DMS 273 treated with DMSO at 0.1 percent for 48 hours (cell line): ENCODE results near the gene HECTD4.
"Not testable (repeated sequence)": the region's sequence is repeated elsewhere in the genome, so short reads cannot be mapped to it uniquely, and the experiment has no call there.

Experiments used
- DNase-seq: peaks from one replicate; lab custom pipeline; 2025; lab: John Stamatoyannopoulos, UW

HECTD4 gene

GRCh38 chr12:112261559-112261958 is 120.7 kb downstream of the HECTD4 start:
- DNase-seq: no peak

- no peak for DNase-seq
Measured at GRCh38 chr12:112258926-112259325, 123.3 kb downstream of the HECTD4 start.

DNA sequence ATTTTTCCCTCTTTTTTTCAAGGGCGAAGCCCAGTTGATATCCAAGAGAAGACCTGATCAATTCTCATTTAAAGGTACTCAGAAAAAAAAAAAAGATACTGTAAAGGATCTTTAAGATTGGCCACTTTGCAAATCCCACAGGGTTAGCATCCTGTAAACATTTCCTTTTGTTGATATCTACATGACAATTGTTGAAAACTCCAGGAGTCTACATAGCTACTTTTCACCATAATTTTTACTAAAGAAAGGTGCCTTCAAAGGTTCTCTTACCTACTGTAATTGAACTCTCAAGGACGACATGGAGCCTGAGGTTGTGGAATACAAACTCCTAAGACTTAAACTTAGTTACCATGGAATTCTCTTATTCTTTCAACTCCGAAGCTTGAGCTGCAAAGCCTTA is 125.5 kb downstream of the HECTD4 start:
- DNase-seq: no peak

- no peak for DNase-seq
Measured at GRCh38 chr12:112252184-112252583, 130.0 kb downstream of the HECTD4 start.

DNA sequence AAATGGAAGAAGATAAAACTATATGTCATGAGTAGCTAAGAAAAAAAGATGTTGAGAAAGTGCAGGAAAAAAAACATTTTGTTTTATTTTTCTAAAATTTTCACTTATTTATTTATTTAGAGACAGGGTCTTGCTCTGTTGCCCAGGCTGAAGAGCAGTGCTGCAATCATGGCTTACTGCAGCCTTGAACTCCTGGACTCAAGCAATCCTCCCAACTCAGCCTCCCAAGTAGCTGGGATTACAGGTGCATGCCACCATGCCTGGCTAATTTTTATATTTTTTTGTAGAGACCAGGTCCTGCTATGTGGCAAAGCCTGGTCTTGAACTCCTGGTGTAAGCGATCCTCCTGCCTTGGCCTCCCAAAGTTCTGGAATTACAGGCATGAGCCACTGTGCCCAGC is 137.3 kb downstream of the HECTD4 start:
- not testable (repeated sequence) for DNase-seq

DNA sequence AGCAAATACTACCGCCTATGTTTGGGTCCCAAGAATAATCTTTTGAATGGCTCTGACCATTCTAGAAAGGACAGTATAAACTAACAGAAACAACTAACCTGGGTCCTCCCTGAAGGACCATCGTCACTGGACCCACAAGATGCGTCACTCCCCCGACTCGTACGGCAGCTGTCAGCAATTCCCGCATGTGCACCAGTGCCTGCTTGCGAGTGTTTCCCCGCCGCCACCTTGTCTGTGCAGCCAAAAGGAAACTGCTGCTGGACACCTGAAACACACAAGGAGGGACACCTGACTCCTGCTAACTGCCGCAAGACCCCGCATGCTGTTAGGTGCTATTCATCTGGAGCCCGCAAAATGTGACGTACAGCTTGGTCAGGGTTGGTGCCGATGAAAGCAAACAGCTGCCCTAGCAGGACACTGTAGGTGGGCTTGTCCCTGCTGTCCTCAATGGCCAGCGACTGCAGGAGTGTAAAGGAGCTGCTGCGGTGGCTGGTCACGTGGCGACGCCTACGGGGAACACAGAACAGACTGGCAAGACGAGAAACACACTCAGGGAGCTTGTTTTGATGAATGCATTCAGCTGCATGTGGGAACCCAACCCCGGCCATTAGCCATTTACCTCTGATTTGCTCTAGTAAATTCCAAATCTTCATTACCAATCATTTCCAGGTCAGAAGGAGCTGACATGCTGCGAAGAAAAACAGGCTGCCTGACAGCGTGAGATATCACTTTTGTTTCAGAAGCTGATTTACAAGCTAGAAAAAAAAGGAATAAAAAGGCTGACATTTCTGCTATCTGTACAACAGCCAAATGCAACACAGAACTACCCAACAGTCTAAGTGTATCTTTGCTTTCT is 138.7 kb downstream of the HECTD4 start:
- DNase-seq: no peak

DNA sequence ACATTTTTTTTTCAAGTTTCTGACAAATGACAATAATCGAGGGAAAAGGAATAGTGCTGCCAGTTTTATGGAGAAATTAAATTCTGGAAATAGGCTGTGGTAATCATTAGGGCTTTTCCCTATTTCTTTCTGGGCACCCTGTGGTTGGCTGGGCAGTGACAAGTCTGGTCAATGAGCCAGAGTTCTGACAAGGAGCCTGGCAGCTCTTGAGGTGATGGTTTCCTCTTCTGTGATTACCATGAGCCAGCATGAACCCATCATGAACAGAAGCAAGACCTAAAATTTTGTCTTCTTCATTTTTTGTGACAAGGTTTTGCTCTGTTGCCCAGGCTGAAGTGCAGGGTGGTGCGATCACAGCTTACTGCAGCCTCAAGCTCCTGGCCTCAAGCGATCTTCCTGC is 141.1 kb downstream of the HECTD4 start:
- no peak for DNase-seq

DNA sequence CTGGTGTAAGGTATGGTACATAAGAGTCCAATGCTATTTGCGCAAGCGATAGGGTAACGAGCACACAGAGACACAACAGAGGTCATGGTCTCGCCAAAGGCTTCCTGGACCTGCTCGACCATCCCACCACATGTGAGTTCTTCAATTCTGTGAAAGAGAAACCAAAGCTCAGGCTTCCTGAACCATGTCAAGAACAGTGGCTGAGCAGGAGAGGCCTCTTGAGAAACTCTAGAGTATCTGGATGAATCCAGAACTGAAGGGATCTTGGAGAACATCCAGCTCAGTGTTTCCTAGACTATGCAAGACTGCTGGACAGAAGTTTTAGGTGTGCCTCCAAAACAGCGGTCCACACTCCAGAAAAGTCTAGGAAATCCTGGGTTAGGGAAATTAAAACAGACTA is 142.3 kb downstream of the HECTD4 start:
- no peak for DNase-seq

DNA sequence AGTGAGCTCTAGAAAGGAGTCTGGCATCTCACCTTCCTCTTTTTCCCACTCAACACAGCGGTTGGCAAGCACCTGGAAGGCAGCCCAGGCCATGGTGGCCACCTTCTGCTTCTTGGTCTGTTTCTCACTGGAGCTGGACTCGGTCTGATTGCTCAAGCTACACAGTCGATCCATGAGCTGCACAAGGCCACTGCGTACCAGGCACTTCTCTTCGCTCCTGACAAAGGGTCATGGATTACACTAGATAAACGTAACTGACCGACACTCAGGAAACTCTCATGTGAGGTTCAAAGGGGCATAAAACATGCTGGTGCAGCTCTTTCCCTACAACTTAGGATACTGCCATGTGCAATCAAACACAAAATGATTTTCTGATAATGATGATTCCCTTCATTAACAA is 143.2 kb downstream of the HECTD4 start:
- DNase-seq: no peak

- no peak for DNase-seq
Measured at GRCh38 chr12:112238441-112238840, 143.8 kb downstream of the HECTD4 start.

GRCh38 chr12:112236786-112237185 is 145.4 kb downstream of the HECTD4 start:
- no peak for DNase-seq

DNA sequence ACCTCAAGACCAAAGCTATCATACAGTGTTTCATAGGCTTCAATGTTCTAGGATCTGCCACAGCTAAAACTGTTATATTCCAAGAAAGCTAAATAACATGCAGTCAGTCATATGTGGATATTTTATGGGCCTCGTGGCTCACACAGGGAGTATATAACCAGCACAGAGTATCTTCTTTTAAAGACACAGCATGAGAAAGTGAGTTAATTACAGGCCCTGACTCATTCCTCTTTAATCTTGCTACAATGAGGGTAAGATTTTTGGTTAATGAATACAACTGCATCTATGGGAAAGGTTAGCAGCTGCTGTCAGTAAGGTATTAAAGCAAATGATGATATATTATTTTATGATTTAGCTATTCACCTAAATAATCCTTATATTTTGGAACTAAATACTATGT is 145.8 kb downstream of the HECTD4 start:
- no peak for DNase-seq

DNA sequence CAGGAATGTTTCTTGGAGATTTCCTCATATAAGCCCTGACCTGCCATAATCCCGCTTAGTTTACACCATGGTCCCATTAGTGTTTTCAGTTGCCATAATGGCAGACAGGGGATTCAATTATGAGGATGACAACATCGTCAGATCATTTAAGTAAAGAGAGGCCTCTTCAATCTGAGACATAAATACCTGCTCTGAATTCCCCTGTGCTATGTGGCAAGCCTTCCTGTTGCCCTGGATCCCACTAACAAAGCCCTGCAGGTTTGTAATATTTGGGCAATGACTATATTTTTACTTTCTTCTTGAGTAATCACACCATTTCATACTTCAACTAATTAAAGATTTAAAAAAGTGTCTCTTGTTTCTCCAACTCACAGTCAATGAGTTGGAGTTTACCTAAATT is 147.9 kb downstream of the HECTD4 start:
- DNase-seq: no peak

GRCh38 chr12:112233242-112233641 is 149.0 kb downstream of the HECTD4 start:
- no peak for DNase-seq

- no peak for DNase-seq
Measured at GRCh38 chr12:112230136-112230535, 152.1 kb downstream of the HECTD4 start.

- DNase-seq: no peak
Measured at GRCh38 chr12:112226768-112227167, 155.5 kb downstream of the HECTD4 start.

DNA sequence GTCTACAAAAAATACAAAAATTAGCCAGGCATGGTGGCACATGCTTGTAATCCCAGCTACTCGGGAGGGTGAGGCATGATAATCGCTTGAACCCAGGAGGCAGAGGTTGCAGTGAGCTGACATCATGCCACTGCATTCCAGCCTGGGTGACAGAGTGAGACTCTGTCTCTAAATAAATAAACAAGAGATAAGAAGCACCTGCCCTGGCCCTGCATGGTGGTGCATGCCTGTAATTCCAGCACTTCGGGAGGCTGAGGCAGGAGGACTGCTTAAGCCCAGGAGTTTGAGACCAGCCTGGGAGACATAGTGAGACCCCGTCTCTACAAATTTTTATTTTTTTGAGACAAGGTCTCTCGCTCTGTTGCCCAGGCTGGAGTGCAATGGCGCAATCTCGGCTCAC is 161.6 kb downstream of the HECTD4 start:
- not testable (repeated sequence) for DNase-seq

DNA sequence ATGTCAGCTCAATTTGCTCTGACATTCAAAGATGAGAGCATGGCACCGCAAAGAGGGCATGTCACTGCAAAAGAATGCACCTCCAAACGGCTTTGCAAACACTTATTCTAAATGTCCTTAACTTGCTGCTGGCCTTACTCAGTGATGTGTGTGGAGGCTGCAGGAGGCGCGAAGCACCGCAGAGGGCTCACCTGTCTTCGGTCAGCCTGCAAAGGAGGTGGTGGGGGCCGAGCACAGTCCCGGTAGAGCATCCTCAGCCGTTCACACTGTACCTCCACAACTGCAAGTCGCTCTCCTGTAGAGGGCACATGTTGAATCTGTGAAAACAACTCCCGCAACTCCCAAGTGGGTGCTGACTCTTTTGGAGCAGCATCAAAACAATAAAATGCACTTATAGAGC is 163.0 kb downstream of the HECTD4 start:
- no peak for DNase-seq

GRCh38 chr12:112218150-112218549 is 164.1 kb downstream of the HECTD4 start:
- no peak for DNase-seq

GRCh38 chr12:112217647-112218046 is 164.6 kb downstream of the HECTD4 start:
- no peak for DNase-seq

DNA sequence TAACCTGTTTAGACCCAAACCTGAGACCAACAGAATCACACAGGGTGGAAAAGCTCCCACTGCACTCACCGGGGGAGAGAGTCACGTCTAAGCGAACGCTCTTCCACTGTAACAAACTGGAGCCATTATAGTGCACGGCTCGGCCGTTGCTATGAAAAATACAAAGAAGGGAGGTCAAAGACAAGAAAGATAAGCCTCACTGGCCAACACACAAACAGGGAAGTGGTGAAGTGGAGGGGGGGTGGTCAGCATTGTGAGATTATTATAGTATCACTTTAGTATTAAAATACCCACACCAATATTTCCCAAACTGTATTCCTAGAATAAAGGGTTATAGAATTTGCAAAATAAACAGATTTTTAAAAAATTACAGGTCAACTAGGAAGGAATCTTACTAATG is 166.0 kb downstream of the HECTD4 start:
- no peak for DNase-seq

- no peak for DNase-seq
Measured at GRCh38 chr12:112214064-112214463, 168.2 kb downstream of the HECTD4 start.

DNA sequence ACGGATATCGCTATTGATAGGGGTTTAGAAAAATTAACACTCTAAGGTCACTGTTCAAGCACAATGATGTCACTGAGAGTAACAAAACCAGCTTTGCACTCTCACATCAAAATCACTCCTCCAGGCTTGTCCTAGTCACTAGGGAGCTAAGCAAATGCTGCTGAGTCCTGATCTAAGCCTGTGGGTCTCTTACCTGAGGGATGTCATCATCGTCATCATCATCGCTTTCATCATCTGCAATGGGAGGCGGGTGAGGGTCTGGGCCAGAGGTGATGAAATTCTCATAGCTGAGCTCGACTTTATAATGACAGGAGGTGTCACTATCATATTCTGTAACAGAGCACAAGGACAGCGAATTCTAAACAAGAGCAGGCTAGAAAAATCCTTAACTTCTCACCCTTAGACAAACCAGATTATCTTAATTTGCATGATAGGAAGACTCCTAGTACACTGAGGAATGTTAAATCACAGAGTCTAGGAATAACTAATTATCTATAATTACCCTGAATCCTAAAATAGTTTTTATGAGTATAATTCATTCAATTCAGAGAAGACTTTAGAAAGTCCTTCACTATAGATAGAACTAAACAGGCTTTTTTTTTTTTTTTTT is 173.8 kb downstream of the HECTD4 start:
- no peak for DNase-seq
